K562 (cell line): ENCODE measurements around the gene NKIRAS1. TPM values are rescaled to one million over a fixed set of nuclear protein-coding genes. Genes with fewer than 3 reads are reported as not detected.

Experiments used
- CBX5 ChIP-seq: IDR thresholded peaks from 2 replicates; pipeline ENCODE4 v1.6.1; 2014; ENCODE audit warnings: low read depth, borderline replicate concordance
- DACH1 ChIP-seq: fragments of 450-650 bp; IDR thresholded peaks from 2 replicates; pipeline ENCODE4 v1.6.1; 2018; ENCODE audit not compliant: partially characterized antibody
- FOXK2 ChIP-seq, 2 experiments: fragments of 450-650 bp; IDR thresholded peaks in 1 of 2; conservative IDR thresholded peaks in 1 of 2; 2 replicates each; pipeline ENCODE4 v1.6.1; 2016; ENCODE audit warnings: low read depth in 2 of 2, mild to moderate bottlenecking in 1 of 2
- HNRNPL ChIP-seq: fragments of 200-400 bp; formaldehyde crosslinking; IDR thresholded peaks from 2 replicates; pipeline ENCODE4 v1.6.1; 2017; ENCODE audit warnings: low read depth, mild to moderate bottlenecking, low read length
- MTA1 ChIP-seq: fragments of 450-650 bp; IDR thresholded peaks from 2 replicates; pipeline ENCODE4 v1.6.1; 2017; ENCODE audit warnings: borderline replicate concordance
- PURB ChIP-seq: sonication (generic); formaldehyde crosslinking; IDR thresholded peaks from 2 replicates; pipeline ENCODE4 v1.9.0; 2021; ENCODE audit warnings: low read depth, mild to moderate bottlenecking, missing genetic modification reagents
- SAFB2 ChIP-seq: fragments of 200-400 bp; formaldehyde crosslinking; IDR thresholded peaks from 2 replicates; pipeline ENCODE4 v1.6.1; 2018; ENCODE audit warnings: borderline replicate concordance, low read length, low read depth, moderate library complexity; ENCODE audit not compliant: severe bottlenecking
- ZBED1 ChIP-seq: IDR thresholded peaks from 2 replicates; pipeline ENCODE4 v1.6.1; 2014
- ZBTB11 ChIP-seq, 3 experiments: fragments of 200-800 bp in 1 of 3; fragments of 250-450 bp in 1 of 3; fragments of 450-650 bp in 1 of 3; sonication (Bioruptor Pico) in 1 of 3; sonication (Bioruptor generic) in 1 of 3; formaldehyde crosslinking in 1 of 3; IDR thresholded peaks; 2 replicates each; pipeline versions ENCODE4 v1.6.1 to v1.8.0; 2016 to 2022; ENCODE audit warnings: mild to moderate bottlenecking in 2 of 3, missing genetic modification characterization in 2 of 3, missing compliant biosample characterization in 1 of 3, moderate library complexity in 1 of 3
- ZEB2 ChIP-seq: fragments of 450-650 bp; IDR thresholded peaks from 2 replicates; pipeline ENCODE4 v1.6.1; 2016
- ZNF280A ChIP-seq: fragments of 450-650 bp; IDR thresholded peaks from 2 replicates; pipeline ENCODE4 v1.6.1; 2018; ENCODE audit warnings: mild to moderate bottlenecking, low read depth; ENCODE audit not compliant: partially characterized antibody
- ZNF57 ChIP-seq: fragments of 450-650 bp; formaldehyde crosslinking; IDR thresholded peaks from 2 replicates; pipeline ENCODE4 v1.4.0; 2020; ENCODE audit warnings: mild to moderate bottlenecking, moderate library complexity
- polyA plus RNA-seq, 8 experiments: library from polyadenylated mRNA; depleted of rRNA in 4 of 8; stranded (reverse) in 5 of 8; unstranded in 3 of 8; fragments of >200 nt; fragmentation: Nextera tagmentation in 2 of 8; fragmentation: Illumina TruSeq in 1 of 8; extraction: Ambion mirVana in 2 of 8; extraction: Trizol in 1 of 8; gene quantifications; 2 replicates each; pipeline versions ENCODE4 v1.2.1 to v1.2.3, GENCODE V29; 2011 to 2014; ENCODE audit warnings: inconsistent platforms in 1 of 8, missing spikeins in 1 of 8
- total RNA-seq, 7 experiments: library from RNA; depleted of rRNA in 6 of 7; stranded (reverse); fragments of >200 nt in 6 of 7; fragmentation: Illumina TruSeq in 2 of 7; extraction: Trizol in 2 of 7; gene quantifications; 2 replicates each; pipeline versions ENCODE4 v1.2.1 to v1.2.3, GENCODE V29; 2011 to 2021; ENCODE audit warnings: low replicate concordance in 1 of 7
- TF ChIP-seq, protein P1 (sequence below): fragments of 450-650 bp; IDR thresholded peaks from 2 replicates; pipeline ENCODE4 v1.6.1; 2017; ENCODE audit warnings: antibody characterized with exemption, mild to moderate bottlenecking
- TF ChIP-seq, protein P2 (sequence below): fragments of 200-800 bp; sonication (Bioruptor generic); IDR thresholded peaks from 2 replicates; pipeline ENCODE4 v1.6.1; 2017; ENCODE audit warnings: missing genetic modification characterization, missing compliant biosample characterization

Gene NKIRAS1
- total and polyA plus RNA-seq, 9 of the 15 experiments (the other 6 are each of a cell fraction or from before 2014, with no cell fraction given), result 5.1 to 10.3 (median 6.3) TPM

DNA sequence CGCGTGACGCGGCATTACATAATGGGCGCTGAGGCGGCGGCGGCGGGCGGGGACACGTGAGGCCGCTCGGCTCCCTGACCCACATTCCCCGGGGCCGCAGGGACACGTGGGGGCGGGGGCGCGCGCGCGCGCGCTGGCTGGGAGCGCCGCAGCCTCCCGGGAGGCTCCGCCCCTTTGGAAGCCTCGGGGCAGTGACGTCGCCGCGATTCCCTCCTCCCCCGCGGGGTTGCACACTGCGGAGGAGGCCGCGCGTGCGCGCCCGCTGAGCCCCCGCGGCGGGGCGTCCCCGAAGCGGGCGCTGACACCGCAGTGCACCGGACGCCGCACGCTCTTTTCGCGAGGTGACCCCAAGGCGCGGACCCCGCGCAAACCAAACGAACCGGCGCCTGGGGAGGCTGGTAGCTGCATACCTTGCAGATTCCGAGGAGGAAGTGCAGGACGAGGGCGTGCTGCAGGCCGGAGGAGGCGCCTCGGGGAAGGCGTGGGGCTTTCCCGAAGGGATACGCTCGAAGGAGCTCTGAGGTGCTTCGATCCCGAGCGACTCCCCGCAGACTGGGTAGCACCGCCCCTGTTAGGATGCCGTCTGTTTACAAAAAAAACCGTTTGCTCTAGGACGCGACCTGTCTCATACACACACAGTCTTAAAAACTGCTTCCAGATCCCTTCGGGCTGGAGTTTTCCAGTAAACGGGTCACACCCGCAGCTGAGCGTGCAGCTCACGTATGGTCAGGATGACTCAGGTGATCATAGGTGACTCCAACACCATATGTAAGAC is 29.3 kb upstream of the NKIRAS1 start (continued):
- TF ChIP-seq, protein P1, sequence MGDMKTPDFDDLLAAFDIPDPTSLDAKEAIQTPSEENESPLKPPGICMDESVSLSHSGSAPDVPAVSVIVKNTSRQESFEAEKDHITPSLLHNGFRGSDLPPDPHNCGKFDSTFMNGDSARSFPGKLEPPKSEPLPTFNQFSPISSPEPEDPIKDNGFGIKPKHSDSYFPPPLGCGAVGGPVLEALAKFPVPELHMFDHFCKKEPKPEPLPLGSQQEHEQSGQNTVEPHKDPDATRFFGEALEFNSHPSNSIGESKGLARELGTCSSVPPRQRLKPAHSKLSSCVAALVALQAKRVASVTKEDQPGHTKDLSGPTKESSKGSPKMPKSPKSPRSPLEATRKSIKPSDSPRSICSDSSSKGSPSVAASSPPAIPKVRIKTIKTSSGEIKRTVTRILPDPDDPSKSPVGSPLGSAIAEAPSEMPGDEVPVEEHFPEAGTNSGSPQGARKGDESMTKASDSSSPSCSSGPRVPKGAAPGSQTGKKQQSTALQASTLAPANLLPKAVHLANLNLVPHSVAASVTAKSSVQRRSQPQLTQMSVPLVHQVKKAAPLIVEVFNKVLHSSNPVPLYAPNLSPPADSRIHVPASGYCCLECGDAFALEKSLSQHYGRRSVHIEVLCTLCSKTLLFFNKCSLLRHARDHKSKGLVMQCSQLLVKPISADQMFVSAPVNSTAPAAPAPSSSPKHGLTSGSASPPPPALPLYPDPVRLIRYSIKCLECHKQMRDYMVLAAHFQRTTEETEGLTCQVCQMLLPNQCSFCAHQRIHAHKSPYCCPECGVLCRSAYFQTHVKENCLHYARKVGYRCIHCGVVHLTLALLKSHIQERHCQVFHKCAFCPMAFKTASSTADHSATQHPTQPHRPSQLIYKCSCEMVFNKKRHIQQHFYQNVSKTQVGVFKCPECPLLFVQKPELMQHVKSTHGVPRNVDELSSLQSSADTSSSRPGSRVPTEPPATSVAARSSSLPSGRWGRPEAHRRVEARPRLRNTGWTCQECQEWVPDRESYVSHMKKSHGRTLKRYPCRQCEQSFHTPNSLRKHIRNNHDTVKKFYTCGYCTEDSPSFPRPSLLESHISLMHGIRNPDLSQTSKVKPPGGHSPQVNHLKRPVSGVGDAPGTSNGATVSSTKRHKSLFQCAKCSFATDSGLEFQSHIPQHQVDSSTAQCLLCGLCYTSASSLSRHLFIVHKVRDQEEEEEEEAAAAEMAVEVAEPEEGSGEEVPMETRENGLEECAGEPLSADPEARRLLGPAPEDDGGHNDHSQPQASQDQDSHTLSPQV, result 0 out of 2 replicates have a peak, but pooled peaks have one; percentile 45
- TF ChIP-seq FOXK2 (conservative IDR thresholded peaks at IDR 0.05 in 1 of 2, IDR thresholded peaks at IDR 0.05 in 1 of 2; ENCODE audit: low read depth in 2 of 2), result peak; percentile 58 to 60; a peak in 3 of 4 replicates
- 0 out of 2 replicates have a peak, but pooled peaks have one; percentile 21 for TF ChIP-seq ZBED1
- peak; percentile 16; the same call in 1 of the 2 replicates for TF ChIP-seq HNRNPL
- TF ChIP-seq, protein P2, sequence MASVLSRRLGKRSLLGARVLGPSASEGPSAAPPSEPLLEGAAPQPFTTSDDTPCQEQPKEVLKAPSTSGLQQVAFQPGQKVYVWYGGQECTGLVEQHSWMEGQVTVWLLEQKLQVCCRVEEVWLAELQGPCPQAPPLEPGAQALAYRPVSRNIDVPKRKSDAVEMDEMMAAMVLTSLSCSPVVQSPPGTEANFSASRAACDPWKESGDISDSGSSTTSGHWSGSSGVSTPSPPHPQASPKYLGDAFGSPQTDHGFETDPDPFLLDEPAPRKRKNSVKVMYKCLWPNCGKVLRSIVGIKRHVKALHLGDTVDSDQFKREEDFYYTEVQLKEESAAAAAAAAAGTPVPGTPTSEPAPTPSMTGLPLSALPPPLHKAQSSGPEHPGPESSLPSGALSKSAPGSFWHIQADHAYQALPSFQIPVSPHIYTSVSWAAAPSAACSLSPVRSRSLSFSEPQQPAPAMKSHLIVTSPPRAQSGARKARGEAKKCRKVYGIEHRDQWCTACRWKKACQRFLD (CRISPR knock-in tag), result peak; percentile 75
- TF ChIP-seq SAFB2, result no peak
- TF ChIP-seq MTA1, result no peak
- TF ChIP-seq ZEB2, result peak; percentile 83; the same call in 1 of the 2 replicates
- no peak for TF ChIP-seq DACH1
- TF ChIP-seq ZNF57, result no peak
- no peak for TF ChIP-seq CBX5
- no peak for TF ChIP-seq ZNF280A
- no peak for TF ChIP-seq PURB (CRISPR knock-in tag)
- no peak; a peak in 1 of 6 replicates for TF ChIP-seq ZBTB11 (CRISPR knock-in tag; IDR thresholded peaks at IDR 0.05)
